ENCODE data around the gene EEF1AKMT2. TPM values are rescaled to one million over a fixed set of nuclear protein-coding genes. Genes with fewer than 3 reads are reported as not detected.

EEF1AKMT2 gene
- total and polyA plus RNA-seq, 2 of the 13 experiments (the other 11 are each of a cell fraction or from before 2014, with no cell fraction given), result 11.3 to 19.3 TPM

DNA sequence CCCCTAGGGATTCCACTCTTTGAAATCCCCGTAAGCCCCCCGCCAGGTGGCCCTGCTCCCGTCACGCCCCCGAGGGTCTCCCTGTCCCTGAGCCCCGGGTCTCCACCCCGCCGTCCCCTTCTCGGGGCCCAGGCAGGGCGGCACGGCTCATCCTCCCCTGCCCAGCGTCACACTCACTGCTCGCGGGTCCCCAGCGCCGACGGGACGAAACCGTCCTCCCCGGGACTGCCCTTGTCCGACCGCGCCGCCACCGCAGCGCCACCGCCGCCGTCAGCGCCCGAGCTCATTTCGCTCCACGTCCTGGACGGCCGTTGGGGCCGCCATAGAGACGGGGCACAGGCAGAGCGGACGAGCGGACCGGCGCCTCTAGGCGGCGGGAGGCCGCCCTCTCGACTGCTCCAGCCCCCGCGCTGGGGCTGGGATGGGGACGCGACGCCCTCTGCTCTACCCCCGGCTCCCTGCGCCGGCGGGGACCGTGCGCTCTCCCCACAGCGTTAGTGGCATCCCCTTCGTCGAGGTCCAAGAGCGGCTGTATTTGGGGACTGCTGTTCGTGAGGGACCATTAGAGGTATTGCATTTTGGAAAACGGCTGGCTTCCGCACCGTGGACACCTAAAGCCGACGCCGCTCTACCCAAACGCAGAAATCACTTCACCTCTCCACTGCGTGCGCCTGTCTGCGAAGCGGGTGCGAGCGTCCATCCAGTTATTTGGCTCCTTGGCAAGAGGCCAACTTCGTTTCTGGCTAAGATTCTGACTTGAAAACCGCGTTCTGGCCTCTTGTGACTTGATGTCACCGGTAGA lies at the start of gene EEF1AKMT2 (continued):
- TF ChIP-seq LCORL (IDR thresholded peaks at IDR 0.05) (peak; percentile 75), LCORL (CRISPR knock-in tag; IDR thresholded peaks at IDR 0.05) (peak; percentile 88), ZFP82 (CRISPR knock-in tag; IDR thresholded peaks at IDR 0.05; ENCODE audit: borderline replicate concordance) (no peak; the same call in 1 of the 2 replicates), ZNF460 (CRISPR knock-in tag; IDR thresholded peaks at IDR 0.05; ENCODE audit: borderline replicate concordance) (peak; percentile 76; the same call in 1 of the 2 replicates), SMARCE1 (IDR thresholded peaks at IDR 0.05; ENCODE audit: borderline replicate concordance) (no peak), ZSCAN20 (CRISPR knock-in tag; IDR thresholded peaks at IDR 0.05; ENCODE audit: borderline replicate concordance) (peak; percentile 69; the same call in 1 of the 2 replicates), CEBPG (CRISPR knock-in tag; IDR thresholded peaks at IDR 0.05) (peak; percentile 37; the same call in 1 of the 2 replicates), ZNF282 (IDR thresholded peaks at IDR 0.05; ENCODE audit: partially characterized antibody) (no peak), TMF1 (CRISPR knock-in tag; IDR thresholded peaks at IDR 0.05; ENCODE audit: low read depth) (peak; percentile 84; the same call in 1 of the 2 replicates), RFXANK (CRISPR knock-in tag; IDR thresholded peaks at IDR 0.05) (no peak), NFE2 (CRISPR knock-in tag; IDR thresholded peaks at IDR 0.05) (no peak), ZNF7 (CRISPR knock-in tag; IDR thresholded peaks at IDR 0.05) (no peak), ZNF12 (CRISPR knock-in tag; IDR thresholded peaks at IDR 0.05) (peak; percentile 65), ZNF496 (CRISPR knock-in tag; IDR thresholded peaks at IDR 0.05; ENCODE audit: insufficient replicate concordance) (no peak), TOE1 (CRISPR knock-in tag; IDR thresholded peaks at IDR 0.05) (peak; percentile 88; the same call in 1 of the 2 replicates), ZNF547 (CRISPR knock-in tag; IDR thresholded peaks at IDR 0.05) (peak; percentile 70), ZNF747 (CRISPR knock-in tag; IDR thresholded peaks at IDR 0.05; ENCODE audit: borderline replicate concordance) (peak; percentile 78; the same call in 1 of the 2 replicates), ATF7-NPFF (CRISPR knock-in tag; IDR thresholded peaks at IDR 0.05; ENCODE audit: low read depth) (peak; percentile 91), ZZZ3 (CRISPR knock-in tag; IDR thresholded peaks at IDR 0.05; ENCODE audit: borderline replicate concordance) (peak; percentile 74; the same call in 1 of the 2 replicates), PLRG1 (conservative IDR thresholded peaks at IDR 0.05) (no peak), ZNF619 (CRISPR knock-in tag; IDR thresholded peaks at IDR 0.05) (no peak), ZNF737 (CRISPR knock-in tag; IDR thresholded peaks at IDR 0.05; ENCODE audit: borderline replicate concordance) (no peak), ZBTB7A (CRISPR knock-in tag; IDR thresholded peaks at IDR 0.05) (peak; percentile 97), GFI1 (CRISPR knock-in tag; IDR thresholded peaks at IDR 0.05; ENCODE audit: borderline replicate concordance) (peak; percentile 84)
- TF ChIP-seq, protein P1, sequence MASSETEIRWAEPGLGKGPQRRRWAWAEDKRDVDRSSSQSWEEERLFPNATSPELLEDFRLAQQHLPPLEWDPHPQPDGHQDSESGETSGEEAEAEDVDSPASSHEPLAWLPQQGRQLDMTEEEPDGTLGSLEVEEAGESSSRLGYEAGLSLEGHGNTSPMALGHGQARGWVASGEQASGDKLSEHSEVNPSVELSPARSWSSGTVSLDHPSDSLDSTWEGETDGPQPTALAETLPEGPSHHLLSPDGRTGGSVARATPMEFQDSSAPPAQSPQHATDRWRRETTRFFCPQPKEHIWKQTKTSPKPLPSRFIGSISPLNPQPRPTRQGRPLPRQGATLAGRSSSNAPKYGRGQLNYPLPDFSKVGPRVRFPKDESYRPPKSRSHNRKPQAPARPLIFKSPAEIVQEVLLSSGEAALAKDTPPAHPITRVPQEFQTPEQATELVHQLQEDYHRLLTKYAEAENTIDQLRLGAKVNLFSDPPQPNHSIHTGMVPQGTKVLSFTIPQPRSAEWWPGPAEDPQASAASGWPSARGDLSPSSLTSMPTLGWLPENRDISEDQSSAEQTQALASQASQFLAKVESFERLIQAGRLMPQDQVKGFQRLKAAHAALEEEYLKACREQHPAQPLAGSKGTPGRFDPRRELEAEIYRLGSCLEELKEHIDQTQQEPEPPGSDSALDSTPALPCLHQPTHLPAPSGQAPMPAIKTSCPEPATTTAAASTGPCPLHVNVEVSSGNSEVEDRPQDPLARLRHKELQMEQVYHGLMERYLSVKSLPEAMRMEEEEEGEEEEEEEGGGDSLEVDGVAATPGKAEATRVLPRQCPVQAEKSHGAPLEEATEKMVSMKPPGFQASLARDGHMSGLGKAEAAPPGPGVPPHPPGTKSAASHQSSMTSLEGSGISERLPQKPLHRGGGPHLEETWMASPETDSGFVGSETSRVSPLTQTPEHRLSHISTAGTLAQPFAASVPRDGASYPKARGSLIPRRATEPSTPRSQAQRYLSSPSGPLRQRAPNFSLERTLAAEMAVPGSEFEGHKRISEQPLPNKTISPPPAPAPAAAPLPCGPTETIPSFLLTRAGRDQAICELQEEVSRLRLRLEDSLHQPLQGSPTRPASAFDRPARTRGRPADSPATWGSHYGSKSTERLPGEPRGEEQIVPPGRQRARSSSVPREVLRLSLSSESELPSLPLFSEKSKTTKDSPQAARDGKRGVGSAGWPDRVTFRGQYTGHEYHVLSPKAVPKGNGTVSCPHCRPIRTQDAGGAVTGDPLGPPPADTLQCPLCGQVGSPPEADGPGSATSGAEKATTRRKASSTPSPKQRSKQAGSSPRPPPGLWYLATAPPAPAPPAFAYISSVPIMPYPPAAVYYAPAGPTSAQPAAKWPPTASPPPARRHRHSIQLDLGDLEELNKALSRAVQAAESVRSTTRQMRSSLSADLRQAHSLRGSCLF (CRISPR knock-in tag; IDR thresholded peaks at IDR 0.05; ENCODE audit: borderline replicate concordance), result peak; percentile 68; the same call in 1 of the 2 replicates
- TF ChIP-seq, protein P2, sequence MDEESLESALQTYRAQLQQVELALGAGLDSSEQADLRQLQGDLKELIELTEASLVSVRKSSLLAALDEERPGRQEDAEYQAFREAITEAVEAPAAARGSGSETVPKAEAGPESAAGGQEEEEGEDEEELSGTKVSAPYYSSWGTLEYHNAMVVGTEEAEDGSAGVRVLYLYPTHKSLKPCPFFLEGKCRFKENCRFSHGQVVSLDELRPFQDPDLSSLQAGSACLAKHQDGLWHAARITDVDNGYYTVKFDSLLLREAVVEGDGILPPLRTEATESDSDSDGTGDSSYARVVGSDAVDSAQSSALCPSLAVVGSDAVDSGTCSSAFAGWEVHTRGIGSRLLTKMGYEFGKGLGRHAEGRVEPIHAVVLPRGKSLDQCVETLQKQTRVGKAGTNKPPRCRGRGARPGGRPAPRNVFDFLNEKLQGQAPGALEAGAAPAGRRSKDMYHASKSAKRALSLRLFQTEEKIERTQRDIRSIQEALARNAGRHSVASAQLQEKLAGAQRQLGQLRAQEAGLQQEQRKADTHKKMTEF (CRISPR knock-in tag; IDR thresholded peaks at IDR 0.05), result peak; percentile 94
